Measurements from ENCODE around the gene DCHS1.
A peak's percentile ranks its signal among the peaks of the same experiment; 100 is the strongest.

The DCHS1 gene

GRCh38 chr11:6584528-6584927, 71.1 kb downstream of the DCHS1 start:
- DNase-seq, result no peak

GRCh38 chr11:6583584-6583983, 72.0 kb downstream of the DCHS1 start:
- DNase-seq, result no peak

GRCh38 chr11:6579681-6580080, 75.9 kb downstream of the DCHS1 start:
- DNase-seq, result no peak

GRCh38 chr11:6578134-6578533, 77.5 kb downstream of the DCHS1 start:
- DNase-seq, result no peak

- DNase-seq, result peak; percentile 5
Measured at GRCh38 chr11:6576471-6577373, 78.9 kb downstream of the DCHS1 start.

GRCh38 chr11:6574816-6575715, 80.5 kb downstream of the DCHS1 start:
- no peak for DNase-seq

- no peak for DNase-seq
Measured at GRCh38 chr11:6572215-6572614, 83.4 kb downstream of the DCHS1 start.

- DNase-seq, result no peak
Measured at GRCh38 chr11:6571434-6572008, 84.1 kb downstream of the DCHS1 start.

All from NCI-H2029 (cell line).